Activated T-cell treated with anti-CD3 and anti-CD28 coated beads for 4 hours (primary cell): Measurements from ENCODE around the gene DYDC2.
"Not testable (repeated sequence)": the region's sequence is repeated elsewhere in the genome, so short reads cannot be mapped to it uniquely, and the experiment has no call there.

Experiments
- DNase-seq: peaks from one replicate; pipeline ENCODE4 v3.0.0-alpha.2; 2020

DYDC2 gene

GRCh38 chr10:80414142-80414895 lies 57.7 kb downstream of the DYDC2 start:
- no peak for DNase-seq

DNA sequence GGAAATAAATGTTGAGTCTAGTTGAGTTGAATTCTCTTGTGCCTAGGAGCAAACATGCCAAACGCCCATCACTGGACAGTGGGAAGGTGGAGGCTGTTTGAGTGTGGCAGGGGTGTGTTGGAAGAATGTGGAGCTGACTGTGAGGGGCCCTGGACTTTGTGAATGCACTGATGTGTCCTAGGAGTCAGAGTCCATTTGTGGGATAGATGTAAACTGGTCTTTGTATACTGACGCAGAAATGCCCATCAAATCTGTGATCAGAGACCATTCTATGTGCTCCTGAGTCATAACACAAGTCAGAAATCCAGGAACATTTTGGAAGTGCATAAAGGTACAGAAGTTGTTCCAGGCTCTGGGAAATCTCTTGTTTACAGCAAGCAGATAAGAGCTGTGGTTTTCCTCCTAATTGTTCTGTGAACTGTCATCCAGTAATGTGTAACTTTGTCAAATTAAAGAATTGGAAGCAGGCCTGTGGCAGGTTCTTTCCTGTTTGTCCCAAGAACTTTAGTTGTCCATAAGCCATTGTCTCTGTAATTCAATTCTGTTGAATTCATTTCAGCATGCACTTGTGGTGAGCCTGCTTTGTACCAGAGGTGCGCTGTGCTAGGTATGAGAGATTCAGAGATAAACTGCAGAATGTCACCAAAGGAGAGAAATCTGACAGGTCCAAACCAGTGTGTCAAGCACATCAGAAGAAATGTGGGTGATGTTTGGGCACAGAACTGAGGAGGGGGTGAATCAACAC lies 59.3 kb downstream of the DYDC2 start:
- no peak for DNase-seq

GRCh38 chr10:80416479-80417098 lies 60.0 kb downstream of the DYDC2 start:
- DNase-seq = no peak

DNA sequence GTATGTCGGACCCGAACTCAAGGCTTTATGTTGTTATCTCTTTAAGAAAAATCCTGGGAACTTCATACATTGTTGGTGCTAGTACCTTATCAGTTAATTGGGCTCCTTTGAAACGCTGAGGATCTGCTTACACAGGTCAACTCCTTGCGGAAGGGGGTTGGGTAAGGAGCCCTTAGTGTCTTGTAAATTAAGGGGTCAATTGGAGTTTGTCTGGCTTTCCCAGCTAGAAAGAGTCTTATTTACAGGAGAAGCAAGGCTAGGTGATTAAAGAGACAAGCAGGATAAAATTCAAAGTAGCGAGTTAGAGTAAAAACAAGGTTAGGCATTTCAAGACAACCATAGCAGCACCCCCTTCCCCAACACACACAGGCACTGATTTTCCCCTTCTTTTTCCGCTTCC lies 60.7 kb downstream of the DYDC2 start:
- DNase-seq = not testable (repeated sequence)
